Measurements from ENCODE around the gene NPEPL1.
"Not testable (repeated sequence)": the region's sequence is repeated elsewhere in the genome, so short reads cannot be mapped to it uniquely, and the experiment has no call there.

The NPEPL1 gene

GRCh38 chr20:58715801-58716475 lies 23.3 kb downstream of the NPEPL1 start:
- DNase-seq = no peak

- peak; percentile 57 for DNase-seq
Measured at GRCh38 chr20:58716476-58717277, 24.1 kb downstream of the NPEPL1 start.

- DNase-seq = no peak
Measured at GRCh38 chr20:58717278-58718091, 24.9 kb downstream of the NPEPL1 start.

DNA sequence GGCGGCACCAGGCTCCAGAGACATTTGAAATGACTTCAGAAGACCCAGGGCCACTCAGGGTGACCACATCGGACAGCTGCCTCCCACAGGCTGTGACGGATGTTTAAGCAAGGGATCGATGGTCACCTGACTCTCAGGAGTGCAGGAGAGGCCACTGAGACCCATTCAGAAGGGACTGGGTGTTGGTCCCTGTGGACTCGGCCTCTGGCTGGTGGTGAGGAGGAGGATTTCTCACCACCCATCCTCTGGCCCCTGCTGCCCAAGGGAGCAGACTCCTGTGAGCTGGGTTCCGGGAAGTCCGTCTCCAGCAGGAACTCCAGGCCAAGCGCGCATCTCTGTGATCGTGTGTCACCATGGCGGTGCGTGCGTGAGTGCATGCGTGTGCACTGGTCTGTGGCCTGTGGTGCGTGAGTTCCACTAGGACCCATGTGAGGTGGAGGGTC lies 25.5 kb downstream of the NPEPL1 start:
- DNase-seq = no peak

GRCh38 chr20:58718729-58719128 lies 26.1 kb downstream of the NPEPL1 start:
- DNase-seq = no peak

- DNase-seq = no peak
Measured at GRCh38 chr20:58719258-58719657, 26.7 kb downstream of the NPEPL1 start.

DNA sequence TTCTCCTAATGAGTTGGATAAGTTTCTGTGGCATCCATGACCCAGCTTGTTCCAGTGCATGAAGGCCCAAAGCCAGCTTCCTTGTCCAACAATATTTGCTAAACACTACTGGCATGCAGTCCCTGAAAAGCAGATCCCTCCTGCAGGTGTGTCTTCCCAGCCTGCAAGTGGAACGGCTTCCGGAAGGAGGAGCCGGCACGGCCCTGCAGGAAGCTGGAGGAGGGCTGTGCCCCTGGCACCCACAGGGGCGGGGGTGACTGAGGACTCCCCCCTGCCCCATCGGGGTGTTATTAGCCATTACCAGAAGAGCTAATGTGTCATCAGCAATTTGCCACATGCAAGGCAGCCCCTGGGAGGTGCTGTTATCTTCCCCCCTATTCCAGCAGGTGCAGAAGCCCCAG lies 27.4 kb downstream of the NPEPL1 start:
- no peak for DNase-seq

DNA sequence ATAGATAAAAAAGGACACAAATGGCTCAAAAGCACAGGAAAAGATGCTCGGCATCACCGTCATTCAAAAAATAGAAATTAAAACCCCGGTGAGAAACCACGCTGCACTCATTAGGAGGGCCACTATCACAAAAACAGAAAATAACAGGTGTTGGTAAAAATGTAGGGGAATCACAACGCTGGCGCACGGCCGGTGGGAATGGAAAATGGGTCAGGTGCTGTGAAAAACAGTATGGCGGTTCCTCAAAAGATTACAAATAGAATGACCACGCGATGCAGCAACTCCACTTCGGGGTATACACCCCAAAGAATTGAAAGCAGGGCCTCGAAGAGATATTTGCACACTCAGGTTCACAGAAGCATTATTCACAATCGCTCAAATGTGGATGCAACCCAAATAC lies 28.3 kb downstream of the NPEPL1 start:
- DNase-seq = no peak

DNA sequence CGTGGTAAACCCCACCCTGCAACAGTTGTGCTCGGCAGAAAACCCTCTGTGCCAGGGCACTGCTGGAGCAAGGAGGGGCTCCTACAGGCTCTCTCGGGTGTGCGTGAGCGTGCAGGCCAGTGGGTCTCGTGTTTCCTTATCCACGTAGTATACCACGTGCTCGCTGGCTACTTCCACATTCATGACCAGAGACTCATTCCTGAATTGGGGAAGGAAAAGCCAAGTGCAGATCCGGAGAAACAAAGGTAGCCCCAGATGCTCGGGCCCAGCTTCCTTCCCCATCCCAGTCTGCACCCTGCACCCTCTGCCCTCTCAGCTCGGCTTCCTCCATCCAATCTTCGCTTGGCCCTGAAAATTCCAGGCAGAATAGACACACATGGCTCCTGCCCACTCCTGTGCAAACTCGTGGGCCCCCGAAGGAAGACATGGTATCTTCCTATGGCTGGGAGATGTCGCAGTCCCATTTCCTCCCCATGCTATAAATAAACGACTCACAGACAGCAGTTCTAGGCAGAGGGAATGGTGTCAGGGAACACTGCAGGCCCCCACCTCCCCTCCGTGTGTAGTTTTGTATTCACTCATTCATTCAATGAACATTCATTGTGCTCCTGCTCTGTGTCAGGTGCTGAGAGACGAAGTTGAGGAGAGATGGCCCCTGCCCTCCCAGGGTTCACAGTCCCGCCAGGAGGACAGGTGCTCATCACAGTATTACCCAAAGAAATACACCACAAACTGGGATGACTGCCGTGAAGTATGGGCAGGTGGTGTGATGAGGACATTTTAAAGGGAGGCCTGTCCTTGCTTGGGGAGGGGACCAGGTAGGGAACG lies 29.6 kb downstream of the NPEPL1 start:
- DNase-seq = no peak

DNA sequence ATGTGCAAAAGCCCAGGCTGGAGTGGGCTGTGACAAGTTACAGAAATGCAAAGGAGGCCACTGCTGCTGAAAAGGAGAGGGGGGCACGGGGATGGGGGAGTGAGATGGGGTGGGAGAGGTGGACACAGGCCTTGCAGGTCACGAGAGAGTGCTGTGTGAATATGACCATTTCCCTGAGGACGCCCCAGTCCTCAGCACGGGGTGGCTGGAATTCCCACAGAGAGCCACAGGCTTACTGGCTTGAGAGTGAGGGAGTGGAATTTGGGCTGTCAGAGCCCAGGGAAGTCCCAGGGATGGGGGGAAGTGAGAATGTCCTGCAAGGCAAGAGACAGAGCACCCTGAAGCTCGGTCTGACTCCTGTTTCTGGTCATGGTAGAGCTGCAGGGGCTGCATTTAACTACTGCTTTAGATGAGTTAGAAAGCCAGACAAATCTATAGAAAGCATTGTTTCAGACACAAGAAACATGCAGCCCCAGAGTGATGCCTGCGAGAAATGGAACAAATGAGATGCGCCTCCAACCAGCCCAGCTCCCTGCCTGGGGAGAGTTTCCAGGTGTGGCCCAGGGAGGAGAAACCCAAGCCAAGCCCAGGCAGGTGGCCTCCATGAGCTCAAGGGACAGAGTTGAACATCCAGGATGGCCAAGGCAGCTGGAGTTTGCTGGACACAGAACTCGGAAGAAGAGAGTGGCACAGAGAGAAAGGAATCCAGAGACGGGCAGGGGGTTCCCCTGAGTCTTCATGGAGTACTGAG lies 30.5 kb downstream of the NPEPL1 start:
- DNase-seq = no peak

DNA sequence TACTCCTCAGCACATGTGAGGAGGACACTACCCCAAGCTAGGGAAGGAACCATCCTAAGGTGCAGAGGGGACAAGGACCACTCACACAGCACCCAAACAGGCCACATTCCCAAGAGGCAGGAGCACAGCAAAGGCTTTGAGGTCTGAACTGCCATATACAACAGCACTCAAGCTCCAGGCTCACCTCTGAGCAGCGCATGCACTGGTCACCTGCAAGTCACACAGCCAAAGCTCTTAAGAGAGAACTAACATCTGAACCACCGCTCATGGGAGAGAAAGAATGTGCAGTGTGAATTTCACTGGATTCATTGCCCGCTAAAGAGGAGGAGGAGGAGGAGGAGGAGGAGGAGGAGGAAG lies 31.0 kb downstream of the NPEPL1 start:
- DNase-seq = no peak

GRCh38 chr20:58726156-58726555 lies 33.6 kb downstream of the NPEPL1 start:
- DNase-seq = not testable (repeated sequence)

DNA sequence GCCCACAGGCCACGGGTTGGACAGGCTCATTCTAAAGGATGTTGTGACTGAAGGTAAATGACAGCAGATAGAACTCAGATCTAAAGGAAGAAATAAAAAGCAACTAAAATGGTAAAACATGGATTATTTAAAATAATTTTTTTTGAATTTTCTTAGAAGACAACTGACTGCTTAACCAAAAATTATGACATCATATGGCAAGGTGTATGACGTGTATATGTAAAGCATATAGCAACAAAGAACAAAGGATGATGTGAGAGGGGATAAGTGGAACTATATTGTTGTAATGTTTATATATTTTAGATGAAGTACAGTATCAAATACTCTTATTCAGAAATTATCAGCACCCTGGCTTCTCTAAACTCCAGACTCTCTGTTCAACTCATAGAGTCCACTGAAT lies 38.6 kb downstream of the NPEPL1 start:
- no peak for DNase-seq

DNA sequence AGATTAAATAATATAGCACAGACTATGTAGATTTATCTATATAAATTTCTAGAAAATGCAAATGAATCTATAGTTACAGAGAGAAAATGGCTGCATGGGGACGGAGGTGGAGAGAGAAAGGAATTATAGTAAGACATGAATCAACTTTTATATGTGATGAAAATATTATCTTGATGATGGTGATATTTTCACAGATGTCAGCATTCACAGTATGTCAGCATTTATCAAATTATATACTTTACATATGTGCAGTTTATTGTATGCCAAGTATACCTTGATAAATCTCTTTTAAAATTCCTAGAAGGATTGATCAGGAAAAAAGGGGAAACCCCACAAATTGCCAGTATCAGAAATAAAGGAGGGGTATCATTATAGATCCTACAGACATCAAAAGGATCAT lies 44.6 kb downstream of the NPEPL1 start:
- DNase-seq = no peak

- no peak for DNase-seq
Measured at GRCh38 chr20:58740356-58741308, 48.0 kb downstream of the NPEPL1 start.

- DNase-seq = no peak
Measured at GRCh38 chr20:58741384-58741783, 48.8 kb downstream of the NPEPL1 start.

- no peak for DNase-seq
Measured at GRCh38 chr20:58742668-58743566, 50.3 kb downstream of the NPEPL1 start.

GRCh38 chr20:58743929-58744534 lies 51.4 kb downstream of the NPEPL1 start:
- DNase-seq = no peak

DNA sequence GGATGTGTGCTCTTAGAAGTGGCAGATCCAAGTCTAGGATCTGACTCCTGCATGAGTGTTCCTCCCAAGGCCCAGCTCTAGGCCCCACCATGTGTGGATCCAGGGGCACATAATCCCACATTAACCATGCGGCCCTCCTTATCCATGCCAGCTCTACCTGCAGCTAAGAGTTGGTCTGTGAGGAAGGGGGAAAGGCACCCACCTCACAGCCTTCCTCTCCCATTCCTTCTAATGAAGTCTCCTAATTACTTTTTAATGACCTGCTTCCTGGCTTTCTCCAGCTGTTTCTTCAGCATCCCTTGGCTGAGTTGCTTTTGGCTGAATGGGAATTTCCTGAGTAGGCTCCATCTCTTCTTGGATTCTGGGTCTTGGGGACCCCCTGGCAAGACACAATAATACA lies 52.2 kb downstream of the NPEPL1 start:
- no peak for DNase-seq
